HG03571 (cell line): ENCODE measurements around the gene CYB5D1.

ENCODE experiments used
- ATAC-seq: cut with Tn5 transposase; IDR thresholded peaks from one replicate; pipeline ENCODE4 v1.9.1; 2021; ENCODE audit not compliant: unreplicated experiment

CYB5D1 gene

GRCh38 chr17:7833795-7834541, 23.8 kb upstream of the CYB5D1 start, which contains the start of gene KDM6B:
KDM6B (plus strand) TSS chr17:7834217; CDS start chr17:7845555, 11,338 bp downstream.
- peak; percentile 43 for ATAC-seq

- no peak for ATAC-seq
Observed at GRCh38 chr17:7834542-7834956, 23.3 kb upstream of the CYB5D1 start.

GRCh38 chr17:7834957-7835813, 22.6 kb upstream of the CYB5D1 start:
- ATAC-seq = peak; percentile 41

- ATAC-seq = peak; percentile 37
Observed at GRCh38 chr17:7835814-7836595, 21.8 kb upstream of the CYB5D1 start.

GRCh38 chr17:7836596-7837407, 21.0 kb upstream of the CYB5D1 start:
- ATAC-seq = no peak

GRCh38 chr17:7837408-7838088, 20.3 kb upstream of the CYB5D1 start:
- no peak for ATAC-seq

- ATAC-seq = no peak
Observed at GRCh38 chr17:7838090-7839075, 19.4 kb upstream of the CYB5D1 start.

GRCh38 chr17:7839190-7839875, 18.5 kb upstream of the CYB5D1 start:
- no peak for ATAC-seq

GRCh38 chr17:7839876-7840261, 17.9 kb upstream of the CYB5D1 start:
- ATAC-seq = no peak

GRCh38 chr17:7840441-7840840, 17.4 kb upstream of the CYB5D1 start:
- ATAC-seq = no peak

- ATAC-seq = no peak
Observed at GRCh38 chr17:7840875-7841274, 16.9 kb upstream of the CYB5D1 start.

GRCh38 chr17:7841396-7841914, 16.3 kb upstream of the CYB5D1 start:
- no peak for ATAC-seq

GRCh38 chr17:7841915-7842379, 15.9 kb upstream of the CYB5D1 start:
- ATAC-seq = no peak

- ATAC-seq = no peak
Observed at GRCh38 chr17:7842380-7843256, 15.2 kb upstream of the CYB5D1 start.

- no peak for ATAC-seq
Observed at GRCh38 chr17:7843257-7843535, 14.6 kb upstream of the CYB5D1 start.

GRCh38 chr17:7843536-7844291, 14.1 kb upstream of the CYB5D1 start:
- ATAC-seq = peak; percentile 21
